Vagina (tissue), 2 donors: ENCODE results near the gene DPF3.

ENCODE experiments used
- POLR2A ChIP-seq, 2 donors: fragments of 450-650 bp; IDR thresholded peaks; one replicate each; pipeline ENCODE4 v1.6.1; 2017; ENCODE audit warnings: antibody characterized with exemption in 2 of 2, mild to moderate bottlenecking in 2 of 2, moderate library complexity in 2 of 2
- POLR2AphosphoS5 ChIP-seq, 2 donors: sonication (generic); formaldehyde crosslinking; IDR thresholded peaks; one replicate each; pipeline ENCODE4 v1.9.0; 2017; ENCODE audit warnings: antibody characterized with exemption in 2 of 2, mild to moderate bottlenecking in 2 of 2, low read depth in 1 of 2; ENCODE audit not compliant: insufficient read depth in 1 of 2
- TF ChIP-seq, protein P1 (sequence below), 3 experiments: fragments of 450-650 bp in 2 of 3; fragments of 200-600 bp in 1 of 3; sonication (generic) in 1 of 3; IDR thresholded peaks; one replicate each; pipeline ENCODE4 v1.5.1; 2017 to 2019; ENCODE audit warnings: antibody characterized with exemption in 3 of 3, mild to moderate bottlenecking in 2 of 3, moderate library complexity in 2 of 3

GRCh38 chr14:72663956-72664650 is 229.8 kb downstream of the DPF3 start:
- TF ChIP-seq, protein P1, sequence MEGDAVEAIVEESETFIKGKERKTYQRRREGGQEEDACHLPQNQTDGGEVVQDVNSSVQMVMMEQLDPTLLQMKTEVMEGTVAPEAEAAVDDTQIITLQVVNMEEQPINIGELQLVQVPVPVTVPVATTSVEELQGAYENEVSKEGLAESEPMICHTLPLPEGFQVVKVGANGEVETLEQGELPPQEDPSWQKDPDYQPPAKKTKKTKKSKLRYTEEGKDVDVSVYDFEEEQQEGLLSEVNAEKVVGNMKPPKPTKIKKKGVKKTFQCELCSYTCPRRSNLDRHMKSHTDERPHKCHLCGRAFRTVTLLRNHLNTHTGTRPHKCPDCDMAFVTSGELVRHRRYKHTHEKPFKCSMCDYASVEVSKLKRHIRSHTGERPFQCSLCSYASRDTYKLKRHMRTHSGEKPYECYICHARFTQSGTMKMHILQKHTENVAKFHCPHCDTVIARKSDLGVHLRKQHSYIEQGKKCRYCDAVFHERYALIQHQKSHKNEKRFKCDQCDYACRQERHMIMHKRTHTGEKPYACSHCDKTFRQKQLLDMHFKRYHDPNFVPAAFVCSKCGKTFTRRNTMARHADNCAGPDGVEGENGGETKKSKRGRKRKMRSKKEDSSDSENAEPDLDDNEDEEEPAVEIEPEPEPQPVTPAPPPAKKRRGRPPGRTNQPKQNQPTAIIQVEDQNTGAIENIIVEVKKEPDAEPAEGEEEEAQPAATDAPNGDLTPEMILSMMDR (IDR thresholded peaks at IDR 0.05): no peak
- TF ChIP-seq POLR2A (IDR thresholded peaks at IDR 0.05): no peak
- TF ChIP-seq POLR2AphosphoS5 (IDR thresholded peaks at IDR 0.05; ENCODE audit: insufficient read depth in 1 of 2, low read depth in 1 of 2): no peak
